GM19324 (cell line): ENCODE data around the gene RBP5.

Experiments used
- ATAC-seq: cut with Tn5 transposase; IDR thresholded peaks from one replicate; pipeline ENCODE4 v1.9.1; 2021; ENCODE audit warnings: mild to moderate bottlenecking, moderate library complexity; ENCODE audit not compliant: unreplicated experiment, low FRiP score

Gene RBP5

DNA sequence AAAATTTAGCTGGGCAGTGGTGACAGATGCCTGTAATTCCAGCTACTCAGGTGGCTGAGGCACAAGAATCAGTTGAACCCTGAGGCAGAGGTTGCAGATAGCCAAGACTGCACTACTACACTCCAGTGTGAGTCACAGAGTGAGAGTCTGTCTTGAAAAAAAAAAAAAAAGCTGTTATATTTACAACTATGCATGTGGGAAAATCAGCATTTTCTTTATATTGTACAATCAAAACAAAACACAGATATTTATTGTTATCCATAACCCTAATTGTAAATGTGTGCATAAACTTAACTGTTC lies 48.9 kb downstream of the RBP5 start:
- no peak for ATAC-seq

DNA sequence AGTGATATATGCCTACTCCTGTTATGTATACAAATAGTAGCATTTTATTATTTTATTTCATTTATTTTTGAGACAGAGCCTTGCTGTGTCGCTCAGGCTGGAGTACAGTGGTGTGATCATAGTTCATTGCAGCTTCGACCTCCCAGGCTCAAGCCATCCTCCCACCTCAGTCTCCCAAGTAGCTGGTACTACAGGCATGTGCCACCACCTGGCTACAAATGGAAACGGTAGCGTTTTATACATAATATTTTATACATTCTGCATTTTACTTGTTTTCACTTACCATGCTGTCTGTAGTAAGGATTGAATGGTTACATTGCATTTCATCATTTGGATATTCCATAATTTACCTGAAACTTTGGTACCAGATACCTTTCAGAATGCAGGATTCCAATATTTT lies 50.5 kb downstream of the RBP5 start:
- ATAC-seq, result no peak

- no peak for ATAC-seq
These were observed 52.2 kb downstream of the RBP5 start for GRCh38 chr12:7076493-7076892.

DNA sequence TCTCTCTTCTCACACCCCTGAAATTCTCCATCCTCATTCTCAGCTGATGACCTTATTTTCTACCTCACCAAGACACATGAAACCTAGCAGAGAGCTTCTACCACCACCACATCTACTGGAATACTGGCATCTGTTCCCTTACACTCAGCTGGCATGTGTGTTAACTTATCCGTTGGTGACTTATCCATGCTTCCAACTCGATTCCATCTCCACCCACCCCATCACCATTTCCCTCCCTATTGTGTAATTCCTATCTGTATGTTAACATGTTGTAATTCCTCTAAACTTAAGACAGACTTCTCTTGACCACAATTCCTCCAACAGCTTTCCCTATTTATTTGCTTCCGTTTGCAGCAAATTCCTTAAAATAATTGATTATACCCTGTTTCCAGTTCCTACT lies 52.8 kb downstream of the RBP5 start:
- no peak for ATAC-seq

DNA sequence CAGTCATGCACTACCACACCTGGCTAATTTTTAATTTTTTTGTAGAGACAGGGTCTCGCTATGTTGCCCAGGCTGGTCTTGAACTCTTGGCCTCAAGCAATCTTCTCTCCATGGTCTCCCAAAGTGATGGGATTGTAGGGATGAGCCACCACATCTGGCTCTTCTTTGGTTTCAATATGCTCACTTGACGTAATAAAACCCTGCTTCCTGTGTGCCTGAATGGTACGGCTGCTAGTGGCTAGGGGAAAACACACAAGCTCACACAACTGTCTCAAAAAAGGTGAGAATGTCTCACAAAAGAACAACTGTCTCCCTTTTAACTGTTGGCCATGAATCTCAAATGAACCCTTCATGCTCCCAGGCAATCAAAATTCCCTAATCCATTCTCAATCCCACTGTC lies 53.2 kb downstream of the RBP5 start:
- no peak for ATAC-seq

DNA sequence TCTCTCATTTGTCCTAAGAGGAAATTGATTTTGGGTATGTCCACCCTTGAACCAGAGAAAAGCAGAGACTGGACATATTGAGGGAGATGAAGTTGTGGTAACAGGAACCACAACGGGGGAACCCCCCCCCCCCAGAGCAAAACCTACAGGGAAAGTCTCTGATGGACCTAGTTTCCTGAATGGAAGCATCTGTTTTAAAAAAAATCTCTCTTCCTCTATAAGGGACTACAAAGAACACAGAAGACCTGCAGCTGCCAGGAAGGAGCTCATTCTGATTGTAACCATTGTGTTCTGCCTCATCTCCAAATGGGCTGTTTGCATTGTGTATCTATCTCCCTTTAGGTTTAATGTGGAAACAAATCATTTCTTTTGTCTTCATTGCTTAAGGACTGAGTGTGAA lies 54.7 kb downstream of the RBP5 start:
- no peak for ATAC-seq
